K562 (cell line): Measurements from ENCODE around the gene TPCN1. TPM values are rescaled to one million over a fixed set of nuclear protein-coding genes. Genes with fewer than 3 reads are reported as not detected.

Experiments
- BCOR ChIP-seq: fragments of 450-650 bp; IDR thresholded peaks from 2 replicates; pipeline ENCODE4 v1.6.1; 2016
- ELK1 ChIP-seq: sonication (generic); formaldehyde crosslinking; IDR thresholded peaks from 2 replicates; pipeline ENCODE4 v1.8.1; 2022; ENCODE audit warnings: missing genetic modification reagents
- GABPA ChIP-seq: fragments of 200-800 bp; sonication (Bioruptor generic); conservative IDR thresholded peaks from 2 replicates; pipeline ENCODE4 v1.6.1; 2016; ENCODE audit warnings: low read depth, missing genetic modification characterization, missing compliant biosample characterization
- GTF2A2 ChIP-seq: IDR thresholded peaks from 2 replicates; pipeline ENCODE4 v1.6.1; 2016; ENCODE audit warnings: mild to moderate bottlenecking, missing genetic modification characterization, missing compliant biosample characterization
- GTF2F1 ChIP-seq: IDR thresholded peaks from 2 replicates; pipeline ENCODE4 v1.6.1; 2011; ENCODE audit warnings: low read depth, low read length, improper control_type of control experiment
- MCM5 ChIP-seq: fragments of 450-650 bp; IDR thresholded peaks from 2 replicates; pipeline ENCODE4 v1.6.1; 2016; ENCODE audit warnings: low read depth
- NEUROD1 ChIP-seq: fragments of 150-350 bp; IDR thresholded peaks from 2 replicates; pipeline ENCODE4 v1.6.1; 2014; ENCODE audit warnings: borderline replicate concordance, low read length, low read depth; ENCODE audit not compliant: partially characterized antibody
- PTBP1 ChIP-seq: fragments of 200-400 bp; formaldehyde crosslinking; IDR thresholded peaks from 2 replicates; pipeline ENCODE4 v1.6.1; 2017; ENCODE audit warnings: low read depth, low read length
- TFE3 ChIP-seq: fragments of 450-650 bp; formaldehyde crosslinking; IDR thresholded peaks from 2 replicates; pipeline ENCODE4 v1.4.0; 2020; ENCODE audit warnings: mild to moderate bottlenecking, mixed read lengths
- USF1 ChIP-seq: sonication (generic); formaldehyde crosslinking; IDR thresholded peaks from 2 replicates; pipeline ENCODE4 v1.9.0; 2022; ENCODE audit warnings: mild to moderate bottlenecking, missing genetic modification reagents
- ZNF395 ChIP-seq: fragments of 200-800 bp; sonication (Bioruptor generic); IDR thresholded peaks from 2 replicates; pipeline ENCODE4 v1.6.1; 2017; ENCODE audit warnings: missing genetic modification characterization, missing compliant biosample characterization
- polyA plus RNA-seq, 8 experiments: library from polyadenylated mRNA; depleted of rRNA in 4 of 8; stranded (reverse) in 5 of 8; unstranded in 3 of 8; fragments of >200 nt; fragmentation: Nextera tagmentation in 2 of 8; fragmentation: Illumina TruSeq in 1 of 8; extraction: Ambion mirVana in 2 of 8; extraction: Trizol in 1 of 8; gene quantifications; 2 replicates each; pipeline versions ENCODE4 v1.2.1 to v1.2.3, GENCODE V29; 2011 to 2014; ENCODE audit warnings: inconsistent platforms in 1 of 8, missing spikeins in 1 of 8
- total RNA-seq, 7 experiments: library from RNA; depleted of rRNA in 6 of 7; stranded (reverse); fragments of >200 nt in 6 of 7; fragmentation: Illumina TruSeq in 2 of 7; extraction: Trizol in 2 of 7; gene quantifications; 2 replicates each; pipeline versions ENCODE4 v1.2.1 to v1.2.3, GENCODE V29; 2011 to 2021; ENCODE audit warnings: low replicate concordance in 1 of 7

The TPCN1 gene
- total and polyA plus RNA-seq, 9 of the 15 experiments (the other 6 are each of a cell fraction or from before 2014, with no cell fraction given), result 0.80 to 23.8 (median 7.4) TPM

GRCh38 chr12:113318046-113318656, 96.9 kb downstream of the TPCN1 start (continued):
- TF ChIP-seq MCM5 (no peak), ELK1 (CRISPR knock-in tag) (no peak), ZNF395 (CRISPR knock-in tag) (no peak), GABPA (tag) (no peak), GTF2A2 (tag) (no peak), NEUROD1 (no peak), GTF2F1 (no peak), TFE3 (CRISPR knock-in tag) (no peak), BCOR (peak; percentile 6; the same call in 1 of the 2 replicates), USF1 (CRISPR knock-in tag) (no peak), PTBP1 (no peak)
